ENCODE data around the gene TRABD2B. TPM values are rescaled to one million over a fixed set of nuclear protein-coding genes. Genes with fewer than 3 reads are reported as not detected.

TRABD2B gene
- total RNA-seq, 1 donor from 2014 or later = 6.7 TPM

GRCh38 chr1:47867438-47868347 lies 129.5 kb downstream of the TRABD2B start:
- H3K27me3 Mint-ChIP-seq = peaks cover 11% of the 10 kb centered on the region
- no peak for DNase-seq (ENCODE audit: extremely low spot score, unreplicated experiment)
- no peak overlapping the region for H3K4me3 Mint-ChIP-seq
- peaks cover 10% of the 10 kb centered on the region for H3K9me3 Mint-ChIP-seq
- no peaks in the 10 kb centered on the region for H3K36me3 Mint-ChIP-seq
- TF ChIP-seq, protein P1, sequence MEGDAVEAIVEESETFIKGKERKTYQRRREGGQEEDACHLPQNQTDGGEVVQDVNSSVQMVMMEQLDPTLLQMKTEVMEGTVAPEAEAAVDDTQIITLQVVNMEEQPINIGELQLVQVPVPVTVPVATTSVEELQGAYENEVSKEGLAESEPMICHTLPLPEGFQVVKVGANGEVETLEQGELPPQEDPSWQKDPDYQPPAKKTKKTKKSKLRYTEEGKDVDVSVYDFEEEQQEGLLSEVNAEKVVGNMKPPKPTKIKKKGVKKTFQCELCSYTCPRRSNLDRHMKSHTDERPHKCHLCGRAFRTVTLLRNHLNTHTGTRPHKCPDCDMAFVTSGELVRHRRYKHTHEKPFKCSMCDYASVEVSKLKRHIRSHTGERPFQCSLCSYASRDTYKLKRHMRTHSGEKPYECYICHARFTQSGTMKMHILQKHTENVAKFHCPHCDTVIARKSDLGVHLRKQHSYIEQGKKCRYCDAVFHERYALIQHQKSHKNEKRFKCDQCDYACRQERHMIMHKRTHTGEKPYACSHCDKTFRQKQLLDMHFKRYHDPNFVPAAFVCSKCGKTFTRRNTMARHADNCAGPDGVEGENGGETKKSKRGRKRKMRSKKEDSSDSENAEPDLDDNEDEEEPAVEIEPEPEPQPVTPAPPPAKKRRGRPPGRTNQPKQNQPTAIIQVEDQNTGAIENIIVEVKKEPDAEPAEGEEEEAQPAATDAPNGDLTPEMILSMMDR (conservative IDR thresholded peaks at IDR 0.05) = no peak
- H3K27ac Mint-ChIP-seq = peak overlapping the region; percentile 65
- peaks cover 41% of the 10 kb centered on the region for H3K4me1 Mint-ChIP-seq (ENCODE audit: unreplicated experiment)

DNA sequence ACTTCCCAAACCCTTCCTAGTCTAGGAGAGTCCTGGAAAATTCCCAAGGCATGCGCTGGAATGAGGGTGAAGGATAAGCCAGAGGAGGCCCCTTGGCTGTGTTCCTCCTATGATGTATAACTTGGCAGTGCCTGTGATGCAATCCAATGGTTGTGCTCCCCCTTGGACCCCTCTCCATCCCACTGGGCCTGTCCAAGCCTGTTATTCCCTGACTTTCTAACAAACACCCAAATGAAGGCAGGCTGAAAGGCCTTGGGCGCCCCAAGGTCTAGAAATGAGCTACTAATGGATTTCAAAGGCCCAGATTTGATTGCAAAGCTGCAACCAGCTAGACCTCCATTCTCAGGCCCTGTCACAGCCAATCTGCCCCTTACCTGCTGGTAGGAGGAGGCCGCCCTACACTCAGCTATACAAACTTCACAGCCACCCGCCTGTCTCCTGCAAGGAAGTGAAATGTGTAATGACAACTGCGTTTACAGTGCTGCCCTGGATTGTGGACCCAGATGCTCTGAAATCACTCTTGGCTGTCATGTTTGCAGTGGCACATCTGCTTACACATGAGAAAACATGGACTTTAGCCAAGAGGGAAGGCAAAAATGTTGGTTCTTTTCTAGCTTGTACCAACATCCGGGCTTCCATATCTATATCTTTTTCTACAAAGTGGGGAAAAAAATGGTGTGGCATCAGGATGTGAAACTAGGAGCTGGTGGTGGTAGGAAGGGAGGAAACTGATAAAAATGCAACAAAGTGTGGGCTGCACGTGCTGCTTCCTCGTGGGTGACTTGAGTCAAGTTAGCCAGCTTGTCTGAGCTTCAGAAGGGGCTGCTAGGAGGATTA lies 130.4 kb downstream of the TRABD2B start:
- TF ChIP-seq, protein P1 (conservative IDR thresholded peaks at IDR 0.05) = no peak
- peaks cover 10% of the 10 kb centered on the region for H3K9me3 Mint-ChIP-seq
- H3K4me1 Mint-ChIP-seq (ENCODE audit: unreplicated experiment) = peaks cover 32% of the 10 kb centered on the region
- H3K27ac Mint-ChIP-seq = peak overlapping the region; percentile 65
- no peaks in the 10 kb centered on the region for H3K36me3 Mint-ChIP-seq
- no peak overlapping the region for H3K4me3 Mint-ChIP-seq
- DNase-seq (ENCODE audit: extremely low spot score, unreplicated experiment) = no peak
- H3K27me3 Mint-ChIP-seq = peaks cover 16% of the 10 kb centered on the region

DNA sequence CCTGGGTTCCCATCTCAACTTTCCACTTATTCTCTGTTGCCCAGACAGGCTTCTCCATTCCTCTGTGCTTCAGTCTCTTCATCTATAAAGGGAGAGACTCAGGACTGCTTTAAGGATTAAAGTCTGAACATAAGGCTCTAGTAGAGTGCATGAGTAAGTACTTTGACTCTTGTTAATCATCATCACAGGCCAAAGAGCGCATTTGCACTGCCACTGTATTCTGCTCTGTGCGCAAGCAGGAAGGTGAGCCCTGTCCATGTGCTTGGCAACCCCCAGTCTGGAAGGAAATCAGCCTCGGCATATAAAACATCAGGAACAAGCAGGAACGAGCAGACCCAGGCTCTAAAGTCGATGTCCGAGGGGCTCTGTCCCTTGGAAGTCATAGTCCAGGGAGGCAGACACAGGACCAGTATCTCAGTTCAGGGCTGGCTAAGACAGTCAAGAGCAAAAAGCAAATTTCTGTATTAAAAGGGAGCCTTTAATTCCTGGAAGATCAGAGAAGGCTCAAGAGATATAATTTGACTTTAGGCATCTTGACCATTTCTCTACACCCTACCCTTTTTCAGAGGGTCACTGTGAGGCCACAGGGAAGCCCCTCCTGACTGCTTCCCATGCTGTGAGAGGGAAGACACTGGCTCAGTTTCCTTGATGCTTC lies 131.2 kb downstream of the TRABD2B start:
- Mint-ChIP-seq H3K4me1 (ENCODE audit: unreplicated experiment) (peaks cover 25% of the 10 kb centered on the region), H3K9me3 (peaks cover 10% of the 10 kb centered on the region), H3K4me3 (no peak overlapping the region), H3K27ac (peak overlapping the region; percentile 12), H3K36me3 (no peaks in the 10 kb centered on the region), H3K27me3 (peaks cover 16% of the 10 kb centered on the region)
- TF ChIP-seq, protein P1 (conservative IDR thresholded peaks at IDR 0.05) = no peak
- DNase-seq (ENCODE audit: extremely low spot score, unreplicated experiment) = no peak

- TF ChIP-seq, protein P1 (conservative IDR thresholded peaks at IDR 0.05) = no peak
- Mint-ChIP-seq H3K36me3 (no peaks in the 10 kb centered on the region), H3K4me3 (no peak overlapping the region), H3K27ac (no peak overlapping the region), H3K4me1 (ENCODE audit: unreplicated experiment) (peaks cover 16% of the 10 kb centered on the region), H3K9me3 (no peaks in the 10 kb centered on the region), H3K27me3 (peaks cover 40% of the 10 kb centered on the region)
- no peak for DNase-seq (ENCODE audit: extremely low spot score, unreplicated experiment)
These were observed 138.0 kb downstream of the TRABD2B start for GRCh38 chr1:47859092-47859743.

DNA sequence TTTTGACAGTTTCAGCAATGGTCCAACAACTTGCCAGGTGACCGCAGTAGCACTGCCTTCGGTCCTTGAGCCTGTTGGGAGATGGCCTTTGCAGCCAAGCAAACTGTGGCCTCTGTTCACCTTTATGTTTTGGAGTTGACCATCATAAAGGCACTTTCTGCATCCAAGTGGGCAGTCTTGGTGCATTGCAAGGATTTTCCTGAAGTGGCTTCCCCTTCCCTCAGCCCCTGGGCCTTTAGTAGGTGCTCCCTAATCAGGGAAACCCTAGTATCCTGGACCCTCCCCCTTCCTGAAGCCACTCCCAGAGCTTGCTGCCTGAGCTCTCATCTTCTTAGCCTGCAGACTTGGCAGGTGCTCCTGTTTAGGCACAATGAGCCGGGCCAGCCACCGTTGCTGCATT lies 140.2 kb downstream of the TRABD2B start:
- Mint-ChIP-seq H3K27me3 (peaks cover 43% of the 10 kb centered on the region), H3K27ac (peak overlapping the region; percentile 42), H3K4me1 (ENCODE audit: unreplicated experiment) (peaks cover 23% of the 10 kb centered on the region), H3K4me3 (no peak overlapping the region), H3K9me3 (no peaks in the 10 kb centered on the region), H3K36me3 (peaks cover 3% of the 10 kb centered on the region)
- TF ChIP-seq, protein P1 (conservative IDR thresholded peaks at IDR 0.05) = no peak
- DNase-seq (ENCODE audit: extremely low spot score, unreplicated experiment) = no peak

Measured in type B pancreatic cell (in vitro differentiated cells).